HG03175 (cell line): ENCODE data around the gene ASAP2.

Experiments used
- ATAC-seq: cut with Tn5 transposase; IDR thresholded peaks from one replicate; pipeline ENCODE4 v1.9.1; 2021; ENCODE audit warnings: mild to moderate bottlenecking, moderate library complexity; ENCODE audit not compliant: unreplicated experiment

ASAP2 gene

GRCh38 chr2:9291866-9292265 lies 85.3 kb downstream of the ASAP2 start:
- no peak for ATAC-seq

GRCh38 chr2:9292426-9292825 lies 85.8 kb downstream of the ASAP2 start:
- ATAC-seq, result no peak

GRCh38 chr2:9294764-9295163 lies 88.2 kb downstream of the ASAP2 start:
- no peak for ATAC-seq

GRCh38 chr2:9296559-9296958 lies 89.9 kb downstream of the ASAP2 start:
- no peak for ATAC-seq

GRCh38 chr2:9297156-9297555 lies 90.5 kb downstream of the ASAP2 start:
- no peak for ATAC-seq

GRCh38 chr2:9297807-9298206 lies 91.2 kb downstream of the ASAP2 start:
- ATAC-seq, result no peak

GRCh38 chr2:9298583-9298982 lies 92.0 kb downstream of the ASAP2 start:
- ATAC-seq, result no peak

- no peak for ATAC-seq
Observed at GRCh38 chr2:9299161-9300100, 92.8 kb downstream of the ASAP2 start.

- ATAC-seq, result no peak
Observed at GRCh38 chr2:9300214-9300613, 93.6 kb downstream of the ASAP2 start.

GRCh38 chr2:9300829-9301453 lies 94.3 kb downstream of the ASAP2 start:
- no peak for ATAC-seq

GRCh38 chr2:9302755-9303154 lies 96.1 kb downstream of the ASAP2 start:
- no peak for ATAC-seq

GRCh38 chr2:9303528-9304225 lies 97.1 kb downstream of the ASAP2 start:
- no peak for ATAC-seq

GRCh38 chr2:9306911-9307310 lies 100.3 kb downstream of the ASAP2 start:
- ATAC-seq, result no peak

GRCh38 chr2:9307535-9307934 lies 100.9 kb downstream of the ASAP2 start:
- ATAC-seq, result no peak

GRCh38 chr2:9308186-9308955 lies 101.8 kb downstream of the ASAP2 start:
- ATAC-seq, result no peak

GRCh38 chr2:9309147-9309546 lies 102.5 kb downstream of the ASAP2 start:
- ATAC-seq, result no peak

GRCh38 chr2:9310377-9310776 lies 103.8 kb downstream of the ASAP2 start:
- ATAC-seq, result no peak

GRCh38 chr2:9310798-9311197 lies 104.2 kb downstream of the ASAP2 start:
- no peak for ATAC-seq

GRCh38 chr2:9311488-9311887 lies 104.9 kb downstream of the ASAP2 start:
- ATAC-seq, result no peak

GRCh38 chr2:9312591-9312990 lies 106.0 kb downstream of the ASAP2 start:
- no peak for ATAC-seq

- no peak for ATAC-seq
Observed at GRCh38 chr2:9313443-9313842, 106.8 kb downstream of the ASAP2 start.
